Lung (tissue), 12 donors: ENCODE data around the gene CHDH. TPM values are rescaled to one million over a fixed set of nuclear protein-coding genes. Genes with fewer than 3 reads are reported as not detected.
A peak's percentile ranks its signal among the peaks of the same experiment; 100 is the strongest.

Experiments
- ATAC-seq: fragments of 200-7000 bp; cut with Tn5 transposase; one replicate; pipeline ENCODE4 v1.9.1; 2020; ENCODE audit warnings: moderate number of reproducible peaks; ENCODE audit not compliant: insufficient read depth, low FRiP score
- DNase-seq, 3 donors: peaks; one replicate each; pipeline ENCODE4 v3.0.0-alpha.2; 2013 to 2017
- H3K27ac ChIP-seq, 2 donors: one replicate each; pipeline ENCODE4 v1.5.1; 2013; ENCODE audit warnings: mild to moderate bottlenecking in 2 of 2, moderate library complexity in 2 of 2, control low read depth in 1 of 2, inconsistent platforms in 1 of 2, low read depth in 1 of 2, low read length in 1 of 2
- H3K27me3 ChIP-seq, 3 donors: one replicate each; pipeline ENCODE4 v1.5.1; 2013; ENCODE audit warnings: low read length in 2 of 3; ENCODE audit not compliant: control insufficient read depth in 3 of 3, insufficient read depth in 3 of 3
- H3K36me3 ChIP-seq, 4 donors: one replicate each; pipeline ENCODE4 v1.5.1; 2013; ENCODE audit warnings: low read length in 4 of 4, mild to moderate bottlenecking in 1 of 4, moderate library complexity in 1 of 4; ENCODE audit not compliant: control insufficient read depth in 4 of 4, insufficient read depth in 4 of 4
- H3K4me1 ChIP-seq, 5 donors: one replicate each; pipeline ENCODE4 v1.5.1; 2013; ENCODE audit warnings: low read length in 5 of 5, mild to moderate bottlenecking in 2 of 5, moderate library complexity in 1 of 5; ENCODE audit not compliant: control insufficient read depth in 5 of 5, insufficient read depth in 5 of 5
- H3K4me3 ChIP-seq: one replicate; pipeline ENCODE4 v1.5.1; 2013; ENCODE audit warnings: mild to moderate bottlenecking, control low read depth, moderate library complexity
- H3K9ac ChIP-seq, 2 donors: one replicate each; pipeline ENCODE4 v1.5.1; 2013; ENCODE audit warnings: low read length in 2 of 2, control low read depth in 1 of 2; ENCODE audit not compliant: insufficient read depth in 1 of 2
- H3K9me3 ChIP-seq, 4 donors: one replicate each; pipeline ENCODE4 v1.5.1; 2013; ENCODE audit warnings: low read length in 3 of 4, mild to moderate bottlenecking in 1 of 4, moderate library complexity in 1 of 4; ENCODE audit not compliant: control insufficient read depth in 4 of 4, insufficient read depth in 3 of 4
- CTCF ChIP-seq: IDR thresholded peaks from 2 replicates; pipeline ENCODE4 v1.5.1; 2012; ENCODE audit warnings: mild to moderate bottlenecking; ENCODE audit errors: control extremely low read depth, extremely low read depth
- WGBS, 2 donors: extraction: QIAGEN DNeasy Blood & Tissue Kit; methylation state at CpG; one replicate each; pipeline ENCODE4 v1.1.7; 2013; 5-methylcytosine and 5-hydroxymethylcytosine counted together
- polyA plus RNA-seq, 2 donors: library from polyadenylated mRNA; stranded (reverse); fragments of 200-250 nt; gene quantifications; one replicate each; pipeline ENCODE4 v1.2.1, GENCODE V29; 2013
- total RNA-seq, 2 donors: library from RNA; depleted of rRNA in 1 of 2; stranded (reverse); fragments of >200 nt in 1 of 2; gene quantifications; one replicate each; pipeline ENCODE4 v1.2.1, GENCODE V29; 2014 to 2021
- donor health status: control.
- donor health status: control.
- donor health status: Bipolar disorder and iron deficiency.
- donor health status: healthy.
- donor health status: DM: yes; HTN: yes; CAD: no.

CHDH gene
- total and polyA plus RNA-seq, 4 donors: 1.5 to 10.9 (median 2.8) TPM

GRCh38 chr3:53780171-53780570, 66.0 kb downstream of the CHDH start:
- no peak for DNase-seq
- H3K9ac ChIP-seq: no peak overlapping the region
- peaks cover 0 to 3% (median 0%) of the 10 kb centered on the region in 5 donors for H3K4me1 ChIP-seq
- no peak for TF ChIP-seq CTCF
- H3K36me3 ChIP-seq: peaks cover 0 to 51% (median 24%) of the 10 kb centered on the region in 4 donors
- ATAC-seq: no peak
- 76 to 92% methylated on average over 4 of the region's 4 CpGs for WGBS, 2 donors
- H3K4me3 ChIP-seq: no peak overlapping the region
- H3K27me3 ChIP-seq: no peaks in the 10 kb centered on the region
- H3K27ac ChIP-seq: no peak overlapping the region
- H3K9me3 ChIP-seq: no peaks in the 10 kb centered on the region

GRCh38 chr3:53778153-53778552, 68.1 kb downstream of the CHDH start:
- peaks cover 0 to 13% (median 0%) of the 10 kb centered on the region in 5 donors for H3K4me1 ChIP-seq
- no peak overlapping the region for H3K9ac ChIP-seq
- no peaks in the 10 kb centered on the region for H3K9me3 ChIP-seq
- no peaks in the 10 kb centered on the region for H3K27me3 ChIP-seq
- no peak for TF ChIP-seq CTCF
- WGBS, 2 donors: 94 to 95% methylated on average over 3 of the region's 3 CpGs
- DNase-seq (no peak), ATAC-seq (no peak)
- H3K36me3 ChIP-seq: peaks cover 0 to 51% (median 16%) of the 10 kb centered on the region in 4 donors
- H3K27ac ChIP-seq: no peak overlapping the region
- H3K4me3 ChIP-seq: no peak overlapping the region

- Histone ChIP-seq H3K4me1 (peaks cover 0 to 14% (median under 1%) of the 10 kb centered on the region in 5 donors), H3K9ac (no peak overlapping the region), H3K9me3 (no peaks in the 10 kb centered on the region), H3K4me3 (no peak overlapping the region), H3K27me3 (no peaks in the 10 kb centered on the region), H3K36me3 (peaks cover 0 to 44% (median 18%) of the 10 kb centered on the region in 4 donors), H3K27ac (peak overlapping the region in 1 of 2 donors; percentile 42)
- ATAC-seq (no peak), DNase-seq (no peak)
- TF ChIP-seq CTCF: no peak
- WGBS, 2 donors: 57 to 75% methylated on average over 8 of the region's 8 CpGs
Measured at GRCh38 chr3:53777468-53777867, 68.8 kb downstream of the CHDH start.
